NCI-H526 (cell line): ENCODE measurements around the gene EPC2.
"Not testable (repeated sequence)": the region's sequence is repeated elsewhere in the genome, so short reads cannot be mapped to it uniquely, and the experiment has no call there.

ENCODE experiments used
- DNase-seq, 2 experiments: peaks; one replicate each; lab custom pipeline; 2025; lab: John Stamatoyannopoulos, UW

The EPC2 gene

GRCh38 chr2:148721991-148722777, 77.6 kb downstream of the EPC2 start:
- no peak for DNase-seq

- no peak for DNase-seq
Observed at GRCh38 chr2:148725564-148725963, 81.0 kb downstream of the EPC2 start.

- DNase-seq = no peak
Observed at GRCh38 chr2:148726228-148726627, 81.7 kb downstream of the EPC2 start.

- DNase-seq = no peak
Observed at GRCh38 chr2:148730085-148730484, 85.5 kb downstream of the EPC2 start.

- DNase-seq = no peak
Observed at GRCh38 chr2:148737742-148738141, 93.2 kb downstream of the EPC2 start.

GRCh38 chr2:148739454-148740105, 95.0 kb downstream of the EPC2 start:
- DNase-seq = no peak

GRCh38 chr2:148742373-148742772, 97.8 kb downstream of the EPC2 start:
- DNase-seq = no peak

- DNase-seq = no peak
Observed at GRCh38 chr2:148745151-148745851, 100.8 kb downstream of the EPC2 start.

- DNase-seq = no peak
Observed at GRCh38 chr2:148746973-148747372, 102.4 kb downstream of the EPC2 start.

- no peak for DNase-seq
Observed at GRCh38 chr2:148751907-148752306, 107.4 kb downstream of the EPC2 start.

- no peak for DNase-seq
Observed at GRCh38 chr2:148752977-148753376, 108.4 kb downstream of the EPC2 start.

GRCh38 chr2:148754864-148755263, 110.3 kb downstream of the EPC2 start:
- no peak for DNase-seq

- peak in 1 of 2 experiments; percentile 12 for DNase-seq
Observed at GRCh38 chr2:148756292-148756975, 111.9 kb downstream of the EPC2 start.

- no peak for DNase-seq
Observed at GRCh38 chr2:148764815-148765214, 120.3 kb downstream of the EPC2 start.

GRCh38 chr2:148770047-148770446, 125.5 kb downstream of the EPC2 start:
- DNase-seq = no peak

- no peak for DNase-seq
Observed at GRCh38 chr2:148781544-148781943, 137.0 kb downstream of the EPC2 start.

- DNase-seq = no peak
Observed at GRCh38 chr2:148789059-148789458, 144.5 kb downstream of the EPC2 start.

GRCh38 chr2:148790172-148790571, 145.6 kb downstream of the EPC2 start:
- not testable (repeated sequence) for DNase-seq

- no peak for DNase-seq
Observed at GRCh38 chr2:148794558-148794957, 150.0 kb downstream of the EPC2 start.

- DNase-seq = peak in 1 of 2 experiments; percentile 44
Observed at GRCh38 chr2:148796735-148797512, 152.4 kb downstream of the EPC2 start.

- DNase-seq = no peak
Observed at GRCh38 chr2:148802448-148803220, 158.1 kb downstream of the EPC2 start.
